Peyer's patch (tissue), 4 donors: Measurements from ENCODE around the gene SCYGR1. TPM values are rescaled to one million over a fixed set of nuclear protein-coding genes. Genes with fewer than 3 reads are reported as not detected.
A peak's percentile ranks its signal among the peaks of the same experiment; 100 is the strongest.

Source experiments
- DNase-seq, 3 donors: peaks; one replicate each; pipeline ENCODE4 v3.0.0-alpha.2; 2017 to 2019
- H3K27ac ChIP-seq, 4 donors: fragments of 200-600 bp; sonication (generic); one replicate each; pipeline ENCODE4 v1.5.1; 2016 to 2019
- H3K27me3 ChIP-seq, 2 donors: fragments of 200-600 bp; sonication (generic); one replicate each; pipeline ENCODE4 v1.5.1; 2019
- H3K36me3 ChIP-seq, 3 donors: fragments of 200-600 bp; sonication (generic); one replicate each; pipeline ENCODE4 v1.5.1; 2016 to 2019
- H3K4me1 ChIP-seq, 4 donors: fragments of 200-600 bp; sonication (generic); one replicate each; pipeline ENCODE4 v1.5.1; 2016 to 2019
- H3K4me3 ChIP-seq, 4 donors: fragments of 200-600 bp; sonication (generic); 1 replicate in 3 of 4; 2 replicates in 1 of 4; pipeline ENCODE4 v1.5.1; 2016 to 2019; ENCODE audit warnings: mild to moderate bottlenecking in 1 of 4
- H3K9me3 ChIP-seq, 4 donors: fragments of 200-600 bp; sonication (generic); one replicate each; pipeline ENCODE4 v1.5.1; 2016 to 2019; ENCODE audit warnings: mild to moderate bottlenecking in 1 of 4
- POLR2A ChIP-seq, 2 donors: fragments of 450-650 bp; IDR thresholded peaks; one replicate each; pipeline ENCODE4 v1.5.1; 2017; ENCODE audit warnings: antibody characterized with exemption in 2 of 2, mild to moderate bottlenecking in 2 of 2, moderate library complexity in 2 of 2
- total RNA-seq, 4 donors: library from RNA; depleted of rRNA; stranded (reverse); fragments of >200 nt; gene quantifications; one replicate each; pipeline ENCODE4 v1.1.0, GENCODE V29; 2016
- TF ChIP-seq, protein P1 (sequence below), 6 experiments: fragments of 450-650 bp in 4 of 6; fragments of 200-600 bp in 2 of 6; sonication (generic) in 1 of 6; IDR thresholded peaks; one replicate each; pipeline ENCODE4 v1.5.1; 2017 to 2019; ENCODE audit warnings: antibody characterized with exemption in 6 of 6, mild to moderate bottlenecking in 3 of 6, moderate library complexity in 1 of 6

The SCYGR1 gene
- total RNA-seq, 4 donors from 2014 or later, result not detected

GRCh38 chr2:227379095-227379494 lies 8.7 kb downstream of the SCYGR1 start, which contains the start of gene TM4SF20:
Gene TM4SF20 (minus strand): TSS chr2:227379306. CDS start chr2:227379268, 38 bp downstream.
- Histone ChIP-seq H3K9me3 (no peaks in the 10 kb centered on the region), H3K27ac (peak within 1 kb of the TSS in 2 of 4 donors; percentile 20 to 64), H3K4me3 (peak within 1 kb of the TSS in 3 of 4 donors; percentile 0 to 54 (median 47)), H3K4me1 (peaks cover 0 to 15% (median 0%) of the 10 kb centered on the region in 4 donors), H3K36me3 (no peaks in the 10 kb centered on the region), H3K27me3 (no peaks in the 10 kb centered on the region)
- DNase-seq, result peak in 1 of 3 donors; percentile 70
- TF ChIP-seq, protein P1, sequence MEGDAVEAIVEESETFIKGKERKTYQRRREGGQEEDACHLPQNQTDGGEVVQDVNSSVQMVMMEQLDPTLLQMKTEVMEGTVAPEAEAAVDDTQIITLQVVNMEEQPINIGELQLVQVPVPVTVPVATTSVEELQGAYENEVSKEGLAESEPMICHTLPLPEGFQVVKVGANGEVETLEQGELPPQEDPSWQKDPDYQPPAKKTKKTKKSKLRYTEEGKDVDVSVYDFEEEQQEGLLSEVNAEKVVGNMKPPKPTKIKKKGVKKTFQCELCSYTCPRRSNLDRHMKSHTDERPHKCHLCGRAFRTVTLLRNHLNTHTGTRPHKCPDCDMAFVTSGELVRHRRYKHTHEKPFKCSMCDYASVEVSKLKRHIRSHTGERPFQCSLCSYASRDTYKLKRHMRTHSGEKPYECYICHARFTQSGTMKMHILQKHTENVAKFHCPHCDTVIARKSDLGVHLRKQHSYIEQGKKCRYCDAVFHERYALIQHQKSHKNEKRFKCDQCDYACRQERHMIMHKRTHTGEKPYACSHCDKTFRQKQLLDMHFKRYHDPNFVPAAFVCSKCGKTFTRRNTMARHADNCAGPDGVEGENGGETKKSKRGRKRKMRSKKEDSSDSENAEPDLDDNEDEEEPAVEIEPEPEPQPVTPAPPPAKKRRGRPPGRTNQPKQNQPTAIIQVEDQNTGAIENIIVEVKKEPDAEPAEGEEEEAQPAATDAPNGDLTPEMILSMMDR (IDR thresholded peaks at IDR 0.05), result no peak
- TF ChIP-seq POLR2A (IDR thresholded peaks at IDR 0.05), result peak; percentile 69 to 80

DNA sequence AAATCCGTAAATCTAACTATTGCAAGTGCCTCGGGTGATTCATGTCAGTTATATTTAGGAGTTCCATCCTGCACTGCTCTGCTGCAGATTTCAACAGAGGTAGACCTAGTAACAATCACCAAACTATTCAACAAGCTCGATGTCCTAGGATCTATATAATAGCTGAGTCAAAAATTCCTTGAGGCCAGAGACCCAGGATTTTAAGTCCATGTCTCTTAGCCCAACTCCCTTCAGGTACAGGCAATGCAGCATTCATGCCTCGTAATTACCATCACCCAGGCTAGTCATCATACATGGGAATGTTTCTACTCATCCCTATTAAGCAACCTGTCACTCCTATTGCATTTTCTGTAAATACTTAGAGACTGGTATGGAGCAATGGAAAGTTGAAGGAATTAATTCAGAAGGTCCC lies 9.4 kb downstream of the SCYGR1 start:
- peak overlapping the region in 2 of 4 donors; percentile 20 to 64 for H3K27ac ChIP-seq
- H3K27me3 ChIP-seq, result no peaks in the 10 kb centered on the region
- H3K9me3 ChIP-seq, result no peaks in the 10 kb centered on the region
- no peak for DNase-seq
- peak overlapping the region in 3 of 4 donors; percentile 0 to 54 (median 47) for H3K4me3 ChIP-seq
- TF ChIP-seq, protein P1 (IDR thresholded peaks at IDR 0.05), result no peak
- TF ChIP-seq POLR2A (IDR thresholded peaks at IDR 0.05), result no peak
- H3K4me1 ChIP-seq, result peaks cover 0 to 9% (median 0%) of the 10 kb centered on the region in 4 donors
- H3K36me3 ChIP-seq, result no peaks in the 10 kb centered on the region

DNA sequence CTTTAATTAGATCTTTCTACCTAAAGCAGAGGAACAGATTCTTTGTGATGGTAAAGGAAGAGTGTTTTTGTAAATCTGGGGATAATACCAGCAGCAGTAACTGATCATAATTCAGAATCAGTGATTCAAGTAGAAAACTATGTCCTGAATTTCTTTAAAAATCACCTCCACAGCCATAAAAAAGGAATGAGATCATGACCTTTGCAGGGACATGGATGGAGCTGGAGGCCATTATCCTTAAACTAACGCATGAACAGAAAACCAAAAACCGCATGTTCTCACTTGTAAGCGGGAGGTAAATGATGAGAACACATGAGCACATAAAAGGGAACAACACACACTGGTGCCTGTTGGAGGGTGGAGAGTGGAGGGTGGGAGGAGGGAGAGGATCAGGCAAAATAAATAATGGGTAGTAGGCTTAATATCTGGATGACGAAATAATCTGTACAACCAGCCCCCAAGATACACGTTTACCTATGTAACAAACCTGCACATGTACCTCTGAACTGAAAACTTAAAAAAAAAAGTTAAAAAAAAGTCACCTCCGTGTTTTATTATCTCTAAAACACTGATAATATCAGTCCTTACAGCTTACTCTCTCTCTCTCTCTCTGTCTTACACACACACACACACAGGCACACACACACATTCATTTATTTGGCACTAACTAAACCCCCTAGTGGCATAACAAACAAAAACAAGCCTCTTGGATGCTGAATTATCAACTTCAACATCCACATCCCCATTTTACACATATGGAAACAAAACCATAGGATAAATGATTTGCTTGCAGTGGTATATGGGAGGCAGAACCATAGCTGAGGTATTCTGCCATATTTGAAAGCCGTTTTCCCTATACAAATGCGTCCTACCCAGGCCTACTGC lies 10.0 kb downstream of the SCYGR1 start:
- no peak for DNase-seq
- Histone ChIP-seq H3K4me3 (peak overlapping the region in 3 of 4 donors; percentile 7 to 54 (median 47)), H3K9me3 (no peaks in the 10 kb centered on the region), H3K4me1 (peaks cover 0 to 9% (median 0%) of the 10 kb centered on the region in 4 donors), H3K36me3 (no peaks in the 10 kb centered on the region), H3K27me3 (no peaks in the 10 kb centered on the region), H3K27ac (peak overlapping the region in 3 of 4 donors; percentile 20 to 64 (median 24))
- no peak for TF ChIP-seq POLR2A (IDR thresholded peaks at IDR 0.05)
- TF ChIP-seq, protein P1 (IDR thresholded peaks at IDR 0.05), result peak in 3 of 6 experiments; percentile 5 to 26 (median 10)

DNA sequence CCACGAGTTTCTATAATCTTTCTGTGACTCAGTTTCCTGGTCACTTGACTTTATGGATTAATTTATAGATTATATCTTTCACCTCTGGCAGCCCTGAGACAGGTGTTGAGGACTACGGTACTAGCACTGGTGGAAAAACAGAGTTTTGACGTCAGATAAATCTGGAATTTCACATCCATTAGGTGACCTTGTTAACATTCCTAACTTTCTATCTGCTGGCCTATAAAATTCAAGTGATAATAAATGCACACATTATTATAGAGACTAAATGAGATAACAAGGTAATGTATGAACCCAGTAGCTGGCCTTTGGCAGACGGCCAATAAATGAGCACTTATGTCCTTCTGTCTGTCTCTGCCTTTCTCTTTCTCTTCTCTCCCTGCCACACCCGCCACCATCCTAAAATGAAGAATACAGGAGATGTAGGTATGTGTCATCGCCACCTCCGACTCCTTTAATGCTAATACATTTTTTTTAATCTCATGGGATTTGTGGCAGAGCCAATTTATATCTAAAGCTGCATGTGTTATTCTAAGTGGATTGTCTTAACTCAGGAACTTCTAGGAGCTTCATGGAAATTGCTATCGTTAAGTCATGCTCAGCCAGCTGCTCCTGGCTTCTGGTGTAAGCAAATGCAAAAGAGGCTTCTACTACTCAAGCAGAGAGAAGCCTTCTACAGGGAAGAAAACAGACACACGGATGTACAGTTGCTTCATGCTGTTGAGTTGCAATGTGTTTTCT lies 10.9 kb downstream of the SCYGR1 start:
- Histone ChIP-seq H3K36me3 (no peaks in the 10 kb centered on the region), H3K4me3 (peak overlapping the region in 2 of 4 donors; percentile 47 to 54), H3K27ac (peak overlapping the region in 3 of 4 donors; percentile 1 to 47 (median 24)), H3K9me3 (no peaks in the 10 kb centered on the region), H3K4me1 (peaks cover 0 to 9% (median 0%) of the 10 kb centered on the region in 4 donors), H3K27me3 (no peaks in the 10 kb centered on the region)
- peak in 1 of 3 donors; percentile 79 for DNase-seq
- peak in 1 of 2 donors; percentile 8 for TF ChIP-seq POLR2A (IDR thresholded peaks at IDR 0.05)
- TF ChIP-seq, protein P1 (IDR thresholded peaks at IDR 0.05), result no peak

- Histone ChIP-seq H3K9me3 (no peaks in the 10 kb centered on the region), H3K36me3 (no peaks in the 10 kb centered on the region), H3K4me3 (no peak overlapping the region), H3K27ac (no peak overlapping the region), H3K27me3 (no peaks in the 10 kb centered on the region), H3K4me1 (no peaks in the 10 kb centered on the region)
- DNase-seq, result no peak
- TF ChIP-seq POLR2A (IDR thresholded peaks at IDR 0.05), result no peak
- TF ChIP-seq, protein P1 (IDR thresholded peaks at IDR 0.05), result no peak
These were observed 13.6 kb downstream of the SCYGR1 start for GRCh38 chr2:227374158-227374557.
